Astrocyte (in vitro differentiated cells and primary cell): ENCODE data around the gene LRCH1.

Experiments
- EZH2 ChIP-seq: IDR thresholded peaks from 2 replicates; pipeline ENCODE4 v1.6.1; 2012; ENCODE audit warnings: mild to moderate bottlenecking, low read length, inconsistent platforms; ENCODE audit not compliant: insufficient read depth
- TF ChIP-seq, protein P1 (sequence below): IDR thresholded peaks from 2 replicates; pipeline ENCODE4 v1.5.1; 2011; ENCODE audit warnings: low read depth, mild to moderate bottlenecking, inconsistent platforms, low read length, moderate library complexity; ENCODE audit not compliant: insufficient read depth

DNA sequence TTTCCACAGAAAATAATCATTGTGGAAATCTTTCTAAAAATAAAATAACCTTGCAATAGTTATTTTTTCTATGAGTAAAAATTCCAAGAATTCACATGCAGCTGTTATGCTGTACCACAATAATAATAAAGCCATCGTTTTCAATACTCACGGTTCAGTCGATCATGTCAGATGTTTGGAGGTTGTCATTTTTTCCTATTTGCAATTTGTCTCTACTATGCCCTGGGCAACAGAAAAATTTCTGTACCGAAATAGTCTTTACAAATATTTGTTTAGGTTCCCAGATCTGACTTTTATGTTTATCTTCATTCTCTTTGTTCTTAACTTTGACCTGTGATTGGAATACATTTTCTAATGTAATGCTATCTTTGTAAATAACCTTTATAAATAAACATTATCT lies 164.3 kb downstream of the LRCH1 start:
- TF ChIP-seq, protein P1, sequence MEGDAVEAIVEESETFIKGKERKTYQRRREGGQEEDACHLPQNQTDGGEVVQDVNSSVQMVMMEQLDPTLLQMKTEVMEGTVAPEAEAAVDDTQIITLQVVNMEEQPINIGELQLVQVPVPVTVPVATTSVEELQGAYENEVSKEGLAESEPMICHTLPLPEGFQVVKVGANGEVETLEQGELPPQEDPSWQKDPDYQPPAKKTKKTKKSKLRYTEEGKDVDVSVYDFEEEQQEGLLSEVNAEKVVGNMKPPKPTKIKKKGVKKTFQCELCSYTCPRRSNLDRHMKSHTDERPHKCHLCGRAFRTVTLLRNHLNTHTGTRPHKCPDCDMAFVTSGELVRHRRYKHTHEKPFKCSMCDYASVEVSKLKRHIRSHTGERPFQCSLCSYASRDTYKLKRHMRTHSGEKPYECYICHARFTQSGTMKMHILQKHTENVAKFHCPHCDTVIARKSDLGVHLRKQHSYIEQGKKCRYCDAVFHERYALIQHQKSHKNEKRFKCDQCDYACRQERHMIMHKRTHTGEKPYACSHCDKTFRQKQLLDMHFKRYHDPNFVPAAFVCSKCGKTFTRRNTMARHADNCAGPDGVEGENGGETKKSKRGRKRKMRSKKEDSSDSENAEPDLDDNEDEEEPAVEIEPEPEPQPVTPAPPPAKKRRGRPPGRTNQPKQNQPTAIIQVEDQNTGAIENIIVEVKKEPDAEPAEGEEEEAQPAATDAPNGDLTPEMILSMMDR, result no peak
- TF ChIP-seq EZH2, result no peak
